ENCODE data around the gene COX10.

COX10 gene

DNA sequence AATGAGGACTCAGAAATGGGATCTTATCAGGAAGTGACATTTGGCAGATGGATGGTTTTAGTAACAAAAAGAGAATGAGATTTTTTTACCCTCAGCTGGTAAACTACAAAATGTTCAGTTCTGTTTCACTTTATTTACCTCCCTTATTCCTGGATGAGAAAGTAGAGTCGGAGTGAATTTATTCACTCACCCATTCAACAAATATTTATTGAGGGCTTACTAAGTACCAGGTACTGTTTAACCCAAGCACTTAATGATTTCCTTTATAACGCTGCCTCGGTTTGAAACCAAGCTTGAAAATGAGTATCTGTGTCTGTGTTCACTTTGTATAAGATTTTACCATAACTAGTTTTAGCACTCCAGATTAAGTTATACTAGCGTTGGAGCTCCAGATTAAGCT, 129.3 kb downstream of the COX10 start:
- Histone ChIP-seq H2BK5ac (ENCODE audit: low read depth, low read length, poor library complexity) (no peak overlapping the region), H4K91ac (ENCODE audit: low read depth, low read length) (no peak overlapping the region), H4K12ac (ENCODE audit: low read depth, low read length) (no peak overlapping the region), H3K36me3 (ENCODE audit: control insufficient read depth in 1 of 2, insufficient read depth in 2 of 2, low read length in 2 of 2) (no peaks in the 10 kb centered on the region), H3K14ac (ENCODE audit: low read length) (no peak overlapping the region), H3K23ac (ENCODE audit: low read length) (no peak overlapping the region), H2AK5ac (ENCODE audit: low read length) (no peak overlapping the region), H3K9ac (ENCODE audit: low read length) (no peak overlapping the region), H3K4ac (ENCODE audit: low read depth, low read length) (no peak overlapping the region), H4K8ac (ENCODE audit: low read depth, low read length) (no peak overlapping the region), H3K79me1 (ENCODE audit: low read length) (no peaks in the 10 kb centered on the region), H3K79me2 (ENCODE audit: control insufficient read depth, insufficient read depth, low read length, poor library complexity) (no peaks in the 10 kb centered on the region), H2BK120ac (ENCODE audit: insufficient read depth, low read length, poor library complexity) (no peak overlapping the region), H3K4me1 (ENCODE audit: control insufficient read depth in 1 of 2, insufficient read depth in 2 of 2, low read length in 2 of 2) (no peaks in the 10 kb centered on the region), H2AFZ (ENCODE audit: insufficient read depth, low read length, poor library complexity) (no peak overlapping the region), H3K18ac (ENCODE audit: low read length) (no peak overlapping the region), H2BK12ac (ENCODE audit: low read length) (no peak overlapping the region), H3K27ac (ENCODE audit: low read depth, low read length) (no peak overlapping the region), H3K27me3 (ENCODE audit: insufficient read depth, low read length) (no peaks in the 10 kb centered on the region), H3K4me3 (ENCODE audit: low read depth, low read length) (no peak overlapping the region), H3K9me3 (ENCODE audit: insufficient read depth, low read depth, low read length) (no peaks in the 10 kb centered on the region), H3K4me2 (ENCODE audit: low read length) (no peak overlapping the region)
- whole genome bisulfite sequencing (ENCODE audit: extremely low coverage, insufficient coverage, insufficient read length), result no CpG with 5 or more reads among the region's 4 CpGs
- DNase-seq, result no peak

DNA sequence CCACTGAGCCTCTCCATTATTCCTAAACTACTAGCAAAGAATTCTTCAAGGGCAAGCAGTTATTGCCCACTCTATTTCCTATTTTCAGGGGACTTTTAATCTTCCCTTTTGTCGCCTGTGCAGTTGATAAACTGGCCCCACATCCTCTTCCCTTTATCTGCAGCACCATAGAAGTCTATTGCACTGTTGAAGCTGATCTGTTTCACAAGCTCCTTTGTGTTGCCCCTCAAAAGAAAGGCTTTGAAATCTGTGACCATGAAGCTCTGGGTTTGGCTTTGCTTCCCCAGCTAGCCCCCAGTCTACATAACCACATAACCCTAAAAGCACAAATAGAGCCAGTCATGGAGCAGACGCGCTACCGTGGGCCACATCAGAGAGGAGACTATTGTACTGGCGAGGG, 130.3 kb downstream of the COX10 start:
- no CpG with 5 or more reads among the region's 5 CpGs for WGBS (ENCODE audit: extremely low coverage, insufficient coverage, insufficient read length)

GRCh38 chr17:14200354-14200753, 131.1 kb downstream of the COX10 start:
- Histone ChIP-seq H3K14ac (ENCODE audit: low read length) (no peak overlapping the region), H2AFZ (ENCODE audit: insufficient read depth, low read length, poor library complexity) (no peak overlapping the region)
- no peak for DNase-seq

More for the DNA sequence above, 130.3 kb downstream of the COX10 start:
- Histone ChIP-seq H2BK120ac (ENCODE audit: insufficient read depth, low read length, poor library complexity) (no peak overlapping the region), H3K79me2 (ENCODE audit: control insufficient read depth, insufficient read depth, low read length, poor library complexity) (no peaks in the 10 kb centered on the region), H2BK12ac (ENCODE audit: low read length) (no peak overlapping the region), H3K79me1 (ENCODE audit: low read length) (no peaks in the 10 kb centered on the region), H3K4me2 (ENCODE audit: low read length) (no peak overlapping the region), H3K27ac (ENCODE audit: low read depth, low read length) (no peak overlapping the region), H3K36me3 (ENCODE audit: control insufficient read depth in 1 of 2, insufficient read depth in 2 of 2, low read length in 2 of 2) (no peaks in the 10 kb centered on the region), H3K9me3 (ENCODE audit: insufficient read depth, low read depth, low read length) (no peaks in the 10 kb centered on the region), H4K8ac (ENCODE audit: low read depth, low read length) (no peak overlapping the region), H3K9ac (ENCODE audit: low read length) (no peak overlapping the region), H3K4ac (ENCODE audit: low read depth, low read length) (no peak overlapping the region), H2BK5ac (ENCODE audit: low read depth, low read length, poor library complexity) (no peak overlapping the region), H3K14ac (ENCODE audit: low read length) (no peak overlapping the region), H4K12ac (ENCODE audit: low read depth, low read length) (no peak overlapping the region), H3K18ac (ENCODE audit: low read length) (no peak overlapping the region), H3K23ac (ENCODE audit: low read length) (no peak overlapping the region), H2AK5ac (ENCODE audit: low read length) (no peak overlapping the region), H3K4me3 (ENCODE audit: low read depth, low read length) (no peak overlapping the region), H3K4me1 (ENCODE audit: control insufficient read depth in 1 of 2, insufficient read depth in 2 of 2, low read length in 2 of 2) (no peaks in the 10 kb centered on the region), H2AFZ (ENCODE audit: insufficient read depth, low read length, poor library complexity) (no peak overlapping the region), H3K27me3 (ENCODE audit: insufficient read depth, low read length) (no peaks in the 10 kb centered on the region), H4K91ac (ENCODE audit: low read depth, low read length) (no peak overlapping the region)
- no peak for DNase-seq

GRCh38 chr17:14201021-14201987, 132.0 kb downstream of the COX10 start:
- H3K9me3 ChIP-seq (ENCODE audit: insufficient read depth, low read depth, low read length), result no peaks in the 10 kb centered on the region
- no peaks in the 10 kb centered on the region for H3K36me3 ChIP-seq (ENCODE audit: control insufficient read depth in 1 of 2, insufficient read depth in 2 of 2, low read length in 2 of 2)
- H4K12ac ChIP-seq (ENCODE audit: low read depth, low read length), result no peak overlapping the region
- H3K27ac ChIP-seq (ENCODE audit: low read depth, low read length), result no peak overlapping the region
- no peak overlapping the region for H3K4me3 ChIP-seq (ENCODE audit: low read depth, low read length)
- H2AK5ac ChIP-seq (ENCODE audit: low read length), result no peak overlapping the region
- no peaks in the 10 kb centered on the region for H3K4me1 ChIP-seq (ENCODE audit: control insufficient read depth in 1 of 2, insufficient read depth in 2 of 2, low read length in 2 of 2)
- no peak overlapping the region for H3K9ac ChIP-seq (ENCODE audit: low read length)
- no peak overlapping the region for H3K18ac ChIP-seq (ENCODE audit: low read length)
- H4K91ac ChIP-seq (ENCODE audit: low read depth, low read length), result no peak overlapping the region
- no peak overlapping the region for H2BK120ac ChIP-seq (ENCODE audit: insufficient read depth, low read length, poor library complexity)
- H3K27me3 ChIP-seq (ENCODE audit: insufficient read depth, low read length), result no peaks in the 10 kb centered on the region
- H3K79me1 ChIP-seq (ENCODE audit: low read length), result no peaks in the 10 kb centered on the region
- DNase-seq, result no peak
- no peak overlapping the region for H3K4me2 ChIP-seq (ENCODE audit: low read length)
- no peaks in the 10 kb centered on the region for H3K79me2 ChIP-seq (ENCODE audit: control insufficient read depth, insufficient read depth, low read length, poor library complexity)
- H2AFZ ChIP-seq (ENCODE audit: insufficient read depth, low read length, poor library complexity), result no peak overlapping the region
- no peak overlapping the region for H3K14ac ChIP-seq (ENCODE audit: low read length)
- WGBS (ENCODE audit: extremely low coverage, insufficient coverage, insufficient read length), result no CpG with 5 or more reads among the region's 10 CpGs
- no peak overlapping the region for H3K23ac ChIP-seq (ENCODE audit: low read length)
- H2BK5ac ChIP-seq (ENCODE audit: low read depth, low read length, poor library complexity), result no peak overlapping the region
- no peak overlapping the region for H2BK12ac ChIP-seq (ENCODE audit: low read length)
- no peak overlapping the region for H3K4ac ChIP-seq (ENCODE audit: low read depth, low read length)
- H4K8ac ChIP-seq (ENCODE audit: low read depth, low read length), result no peak overlapping the region

More at GRCh38 chr17:14200354-14200753, 131.1 kb downstream of the COX10 start:
- Histone ChIP-seq H3K27ac (ENCODE audit: low read depth, low read length) (no peak overlapping the region), H3K18ac (ENCODE audit: low read length) (no peak overlapping the region), H3K4me1 (ENCODE audit: control insufficient read depth in 1 of 2, insufficient read depth in 2 of 2, low read length in 2 of 2) (no peaks in the 10 kb centered on the region), H3K9me3 (ENCODE audit: insufficient read depth, low read depth, low read length) (no peaks in the 10 kb centered on the region), H3K27me3 (ENCODE audit: insufficient read depth, low read length) (no peaks in the 10 kb centered on the region), H4K91ac (ENCODE audit: low read depth, low read length) (no peak overlapping the region), H3K4me3 (ENCODE audit: low read depth, low read length) (no peak overlapping the region), H3K79me1 (ENCODE audit: low read length) (no peaks in the 10 kb centered on the region), H4K8ac (ENCODE audit: low read depth, low read length) (no peak overlapping the region), H2BK120ac (ENCODE audit: insufficient read depth, low read length, poor library complexity) (no peak overlapping the region), H4K12ac (ENCODE audit: low read depth, low read length) (no peak overlapping the region), H2BK5ac (ENCODE audit: low read depth, low read length, poor library complexity) (no peak overlapping the region), H2BK12ac (ENCODE audit: low read length) (no peak overlapping the region), H3K23ac (ENCODE audit: low read length) (no peak overlapping the region), H3K4me2 (ENCODE audit: low read length) (no peak overlapping the region), H3K36me3 (ENCODE audit: control insufficient read depth in 1 of 2, insufficient read depth in 2 of 2, low read length in 2 of 2) (no peaks in the 10 kb centered on the region), H2AK5ac (ENCODE audit: low read length) (no peak overlapping the region), H3K4ac (ENCODE audit: low read depth, low read length) (no peak overlapping the region), H3K9ac (ENCODE audit: low read length) (no peak overlapping the region), H3K79me2 (ENCODE audit: control insufficient read depth, insufficient read depth, low read length, poor library complexity) (no peaks in the 10 kb centered on the region)
- no CpG with 5 or more reads among the region's 4 CpGs for WGBS (ENCODE audit: extremely low coverage, insufficient coverage, insufficient read length)
